GM18868 (cell line): ENCODE data around the gene ADM.

Experiments used
- ATAC-seq: cut with Tn5 transposase; IDR thresholded peaks from one replicate; pipeline ENCODE4 v1.9.1; 2021; ENCODE audit warnings: mild to moderate bottlenecking, moderate library complexity; ENCODE audit not compliant: unreplicated experiment

ADM gene

DNA sequence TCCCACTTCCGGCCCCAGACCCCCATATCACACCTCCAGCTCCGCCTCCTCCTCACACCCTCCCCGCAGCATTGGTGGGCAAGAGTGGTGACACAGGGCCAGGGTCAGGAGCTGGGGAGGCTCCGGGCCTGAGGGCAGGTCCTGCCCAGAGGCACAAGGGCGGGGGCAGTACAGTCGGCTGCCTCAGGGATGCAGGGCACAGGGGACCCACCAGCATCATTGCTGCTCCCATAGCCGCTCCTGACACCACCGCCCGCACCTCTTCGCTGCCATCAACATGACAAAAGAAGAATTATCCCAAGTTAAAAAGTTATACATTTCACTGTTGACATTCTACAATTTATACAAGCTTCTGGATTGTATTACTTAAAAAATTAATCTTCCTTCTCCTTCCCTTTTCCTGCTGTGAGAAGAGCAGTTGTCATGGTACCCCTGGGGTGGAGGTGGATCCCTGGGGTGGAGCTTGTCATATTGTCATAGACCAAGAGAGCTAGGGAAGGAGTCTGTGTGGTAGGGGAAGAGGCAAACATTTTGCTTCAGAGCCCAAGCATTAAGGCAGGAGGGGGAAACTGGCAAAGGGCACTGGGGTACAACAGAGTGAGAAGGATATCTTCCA is 15.0 kb upstream of the ADM start:
- no peak for ATAC-seq

DNA sequence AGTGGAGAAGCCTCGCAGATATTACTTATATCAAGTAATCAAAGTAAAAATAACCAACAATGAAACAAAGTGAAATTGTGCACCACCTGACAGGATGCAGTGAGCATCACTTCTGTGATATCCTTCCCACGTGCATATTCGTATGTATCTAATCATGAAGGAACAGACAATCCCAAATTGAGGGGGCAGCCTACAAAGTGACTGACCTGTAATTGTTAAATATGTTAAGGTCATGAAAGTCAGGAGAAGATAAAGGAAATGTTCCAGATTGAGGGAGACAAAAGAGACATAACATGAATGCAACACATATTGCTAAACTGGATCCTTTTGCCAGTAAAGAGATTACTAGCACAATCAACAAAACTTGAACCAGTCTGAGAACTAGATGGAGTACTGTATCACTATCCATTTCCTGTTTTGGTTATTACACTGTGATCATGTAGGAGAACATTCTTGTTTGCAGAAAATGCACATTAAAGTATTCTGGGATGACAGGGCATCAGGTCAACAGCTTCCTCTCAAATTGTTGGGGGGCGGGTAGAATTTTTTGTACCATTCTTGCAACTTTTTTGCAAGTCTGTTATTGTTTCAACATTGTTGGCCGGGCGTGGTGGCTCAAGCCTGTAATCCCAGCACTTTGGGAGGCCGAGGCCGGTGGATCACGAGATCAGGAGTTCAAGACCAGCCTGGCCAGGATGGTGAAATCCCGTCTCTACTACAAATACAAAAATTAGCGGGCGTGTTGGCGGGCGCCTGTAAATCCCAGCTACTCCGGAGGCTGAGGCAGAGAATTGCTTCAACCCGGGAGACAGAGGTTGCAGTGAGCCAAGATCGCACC is 12.9 kb upstream of the ADM start:
- no peak for ATAC-seq

DNA sequence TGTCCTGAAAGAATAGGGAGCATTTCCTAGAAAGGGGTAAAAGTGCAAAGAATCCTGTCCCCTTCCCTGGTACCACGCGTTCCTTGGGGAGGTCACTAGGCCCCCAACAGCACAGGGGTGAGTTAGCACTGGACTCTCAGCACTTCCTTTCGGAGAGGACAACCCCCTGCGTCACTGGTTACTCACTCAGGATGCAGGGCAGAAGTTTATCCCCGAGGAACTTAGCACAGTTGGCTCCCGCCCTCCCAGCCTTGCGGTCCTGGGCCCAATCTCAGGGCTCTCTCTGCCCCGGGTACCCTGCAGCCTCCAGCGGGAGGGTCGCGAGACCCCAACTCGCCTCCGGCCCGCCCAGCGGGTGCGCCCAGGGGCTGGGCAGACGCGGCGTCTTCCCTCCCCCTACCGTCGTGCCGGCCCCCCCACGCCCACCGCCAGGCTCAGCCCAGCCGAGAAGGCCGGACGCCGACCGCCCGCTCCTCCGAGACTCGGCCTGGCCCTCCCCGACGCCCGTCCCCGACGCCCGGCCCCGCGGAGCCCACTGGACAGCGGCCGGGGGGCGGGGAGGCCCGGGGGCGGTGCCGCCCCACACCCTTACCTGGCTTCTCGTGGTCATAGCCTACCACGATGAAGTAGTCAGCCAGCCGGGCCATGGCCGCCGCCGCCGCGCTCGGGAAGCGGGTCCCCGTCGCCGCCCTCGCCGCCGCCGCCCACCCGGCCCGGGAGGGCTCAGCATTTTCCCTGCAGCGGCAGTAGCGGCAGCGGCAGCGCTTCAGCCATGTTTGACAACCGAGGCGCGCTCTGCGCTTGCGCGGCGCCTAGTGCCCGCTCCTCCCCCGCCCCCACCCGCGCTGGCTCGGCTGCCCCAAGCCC is 11.2 kb upstream of the ADM start, which contains the start of gene SBF2:
SBF2 (minus strand) TSS at position 797 of the 867 bp plus-strand sequence; CDS start at position 647, 150 bp downstream.
- peak; percentile 35 for ATAC-seq

DNA sequence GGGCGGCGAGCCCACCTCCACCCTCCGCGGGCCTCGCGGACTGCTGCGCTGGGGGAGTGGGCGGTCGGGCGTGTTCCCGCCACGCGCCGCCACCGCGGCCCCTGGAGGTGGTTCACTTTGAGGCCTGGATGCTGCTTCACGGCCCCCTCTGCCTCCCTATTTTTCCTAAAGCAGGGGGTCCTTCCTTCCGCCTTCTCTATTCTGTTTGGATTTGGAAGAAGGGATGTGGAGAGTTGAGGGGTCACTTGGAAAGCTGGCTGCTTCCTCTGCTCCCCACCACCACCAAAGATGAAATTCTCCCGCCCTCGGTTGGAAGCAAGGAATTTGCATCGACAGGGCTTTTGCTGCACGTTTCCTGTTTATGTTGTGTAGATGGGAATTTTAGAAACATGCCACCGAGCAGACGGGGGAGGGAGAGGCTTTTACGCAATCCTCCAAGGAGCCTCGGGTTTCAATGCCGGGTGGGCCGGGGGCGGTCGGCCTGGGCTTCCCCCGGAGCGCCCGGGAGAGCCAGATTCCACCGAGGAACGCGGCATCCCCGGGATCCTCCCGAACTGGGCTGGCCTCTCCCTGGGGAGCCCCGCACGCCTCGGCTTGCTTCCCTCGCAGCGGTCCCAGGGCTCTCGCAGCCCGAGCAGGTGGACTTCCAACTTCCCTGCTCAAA is 10.5 kb upstream of the ADM start:
- no peak for ATAC-seq

DNA sequence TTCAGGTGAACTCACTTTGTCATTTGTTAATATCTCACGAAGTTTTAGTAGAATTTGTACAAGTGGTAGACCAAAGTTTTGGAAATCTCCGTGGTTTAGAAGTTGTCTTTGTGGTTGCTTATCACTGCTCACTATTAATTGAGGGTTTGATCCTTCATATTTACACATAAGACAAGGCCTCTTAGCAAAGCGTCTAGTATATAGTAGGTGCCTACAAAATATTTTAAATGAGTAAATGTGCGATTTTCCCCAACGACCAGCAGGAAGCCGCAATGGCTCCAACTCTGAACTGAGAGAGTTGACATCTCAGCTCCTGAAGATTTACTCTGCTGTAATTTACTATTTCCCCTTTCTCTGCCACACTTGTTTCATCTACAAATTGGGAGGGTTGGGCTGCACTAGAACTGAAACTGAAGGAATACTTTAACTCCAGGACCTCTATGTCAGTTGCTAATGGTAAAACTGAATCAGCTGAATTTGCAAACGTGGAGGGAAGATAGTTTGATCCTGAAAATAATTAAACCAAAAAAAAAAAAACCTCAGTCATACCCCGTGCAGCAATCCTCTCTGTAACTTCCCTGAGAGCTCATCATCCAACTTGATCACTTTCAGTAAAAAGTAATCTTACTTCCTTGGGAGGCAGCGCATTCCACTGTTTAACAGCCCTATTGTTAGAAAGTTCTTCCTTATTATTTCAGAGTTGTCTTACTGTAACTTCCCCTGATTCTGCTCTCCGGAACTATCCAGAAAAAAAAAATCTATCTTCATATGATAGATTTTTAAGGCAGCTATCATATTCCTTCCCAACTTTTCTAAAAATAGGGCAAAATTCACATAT is 9.6 kb upstream of the ADM start:
- no peak for ATAC-seq

DNA sequence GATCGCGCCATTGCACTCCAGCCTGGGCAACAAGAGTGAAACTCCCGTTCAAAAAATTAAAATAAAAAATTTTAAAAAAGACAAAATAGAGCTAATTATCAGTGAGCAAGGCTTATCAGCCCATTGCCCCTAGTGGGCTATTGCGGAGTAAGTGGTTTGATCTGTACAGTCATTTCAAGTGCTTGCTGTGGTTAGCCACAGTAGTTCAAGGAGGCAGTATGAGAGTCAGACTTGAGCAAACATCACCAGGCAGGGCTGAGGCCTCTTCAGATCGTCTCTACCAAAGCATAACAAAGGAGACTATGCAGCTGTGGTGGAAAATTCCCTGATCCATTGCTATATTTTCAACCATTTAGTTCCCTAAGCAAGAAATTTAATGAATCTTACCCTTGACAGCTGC is 6.5 kb upstream of the ADM start:
- ATAC-seq, result peak; percentile 99

DNA sequence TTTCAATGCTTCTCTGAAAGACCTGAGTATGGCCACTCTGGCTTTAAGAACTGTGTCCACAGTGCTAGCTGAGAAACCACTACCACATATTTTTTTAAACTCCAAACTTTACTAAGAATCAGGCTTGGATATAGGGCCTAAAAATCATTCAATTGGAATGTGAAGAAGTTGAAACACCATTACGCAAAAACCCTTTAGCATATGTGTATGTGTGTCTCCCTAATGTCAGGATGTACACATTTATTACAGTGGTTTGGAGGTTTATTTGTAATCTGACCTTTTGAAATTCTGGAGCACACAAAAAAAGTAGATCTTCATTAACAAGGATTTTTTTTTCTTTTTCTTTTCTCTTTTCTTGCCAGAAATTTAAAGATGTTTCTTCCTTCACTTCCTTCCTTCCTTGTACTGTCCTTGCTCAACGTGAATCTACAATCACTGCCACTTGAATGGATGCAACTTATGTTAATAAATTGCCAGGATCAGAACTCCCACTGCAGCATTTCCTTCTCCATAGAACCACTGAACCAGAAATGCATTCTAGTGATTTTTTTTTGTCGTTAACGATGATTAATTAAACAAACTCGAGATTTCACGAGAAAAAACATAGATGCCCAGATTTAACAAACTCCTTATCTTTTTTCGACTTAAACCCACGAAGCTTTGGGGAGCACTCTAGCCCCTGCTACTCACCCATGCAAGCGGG is 3.1 kb upstream of the ADM start:
- no peak for ATAC-seq

DNA sequence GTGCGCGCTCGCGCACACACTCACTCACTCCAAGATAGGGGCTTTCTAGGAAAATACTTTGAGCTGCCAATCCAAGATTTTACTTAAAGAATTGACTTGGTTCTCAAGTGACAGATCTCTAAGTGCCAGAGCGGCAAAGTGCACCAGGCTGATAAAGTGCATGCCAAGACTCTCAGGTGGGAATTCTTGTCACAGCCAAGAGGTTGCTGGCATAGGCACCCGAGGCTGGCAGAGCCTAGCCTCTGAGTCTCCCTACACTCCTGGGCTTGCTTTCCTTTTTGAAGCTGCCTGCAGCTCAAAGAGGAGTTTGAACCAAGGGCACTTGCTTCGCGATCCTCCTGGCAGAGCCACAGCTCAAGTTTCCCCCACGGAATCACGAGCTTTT is 2.5 kb upstream of the ADM start:
- ATAC-seq, result no peak

DNA sequence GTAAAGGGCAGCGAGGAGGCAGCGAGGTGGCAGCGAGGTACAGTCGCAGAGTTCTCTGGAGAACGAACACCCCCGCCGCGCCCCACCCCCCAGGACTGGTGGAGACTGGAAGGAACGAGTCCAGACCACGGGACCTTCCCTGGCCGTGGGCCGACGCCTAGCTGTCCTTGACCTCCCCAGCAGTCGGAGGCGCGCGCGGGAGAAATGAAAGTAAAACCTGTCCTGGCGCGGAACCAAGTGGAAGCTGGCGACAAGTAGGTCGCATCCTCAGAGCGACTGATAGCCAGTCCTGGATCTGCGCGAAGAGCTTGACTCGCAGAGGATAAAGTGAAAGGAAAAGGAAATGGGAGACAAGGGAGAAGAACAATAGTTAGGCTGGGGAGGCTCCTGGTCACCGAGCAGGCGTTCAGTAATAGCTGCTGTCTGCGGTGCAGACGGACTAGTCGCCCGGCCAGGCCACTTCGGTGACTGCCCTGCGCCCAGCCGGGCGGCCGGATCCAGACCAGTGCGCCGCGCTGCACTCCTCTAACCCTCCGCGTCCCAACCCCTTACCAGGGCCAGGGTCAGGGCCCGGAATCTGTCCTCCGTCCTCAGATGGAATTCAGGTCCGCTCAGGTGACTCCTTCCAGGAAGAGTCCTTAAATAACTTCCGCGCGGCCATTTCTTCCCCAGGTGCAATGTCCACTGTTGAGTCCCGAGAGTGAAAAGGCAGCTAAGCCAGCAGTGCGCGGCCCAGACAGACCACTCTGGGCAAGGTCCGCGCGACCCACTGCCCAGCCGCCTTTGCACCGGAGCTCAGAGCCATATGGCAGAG is 1.9 kb upstream of the ADM start:
- ATAC-seq, result no peak

DNA sequence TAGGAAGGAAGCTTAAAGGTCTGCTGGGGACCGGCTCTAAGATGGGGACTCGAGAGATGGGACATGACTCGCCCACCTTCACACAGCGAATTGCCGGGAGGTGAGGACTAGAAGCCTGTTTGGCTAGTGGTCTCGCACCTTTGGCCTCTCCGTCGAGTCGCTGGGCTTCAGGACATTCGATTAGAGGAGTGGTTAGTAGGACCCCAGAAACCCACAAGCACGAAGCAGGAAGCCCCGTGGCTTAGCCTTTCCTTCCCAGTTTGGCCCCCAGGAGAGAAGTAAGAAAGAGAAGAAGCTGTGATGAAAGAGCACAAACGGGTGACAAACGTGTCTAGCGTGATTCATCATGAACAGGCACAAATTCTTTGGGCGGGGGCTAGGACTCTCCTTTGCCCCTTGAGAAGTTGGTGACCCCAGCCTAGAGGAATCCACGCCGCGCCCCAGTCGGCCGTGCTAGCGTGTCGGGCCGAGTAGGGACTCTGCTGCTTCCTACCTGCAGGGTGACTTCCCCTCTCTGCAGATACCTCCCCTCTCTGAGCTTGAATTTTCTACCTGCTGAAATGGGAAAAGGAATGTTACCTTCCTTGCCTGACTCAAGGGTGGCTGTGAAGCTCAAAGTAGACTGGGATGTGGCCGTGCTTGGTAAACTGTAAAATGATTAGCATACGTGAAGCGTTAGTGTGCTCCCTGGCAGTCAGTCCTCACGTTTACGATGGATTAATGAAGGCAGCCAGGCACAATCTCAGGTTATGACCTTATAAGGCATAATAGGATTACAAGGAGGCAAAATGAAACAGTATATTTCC is 1.1 kb upstream of the ADM start:
- ATAC-seq, result no peak

DNA sequence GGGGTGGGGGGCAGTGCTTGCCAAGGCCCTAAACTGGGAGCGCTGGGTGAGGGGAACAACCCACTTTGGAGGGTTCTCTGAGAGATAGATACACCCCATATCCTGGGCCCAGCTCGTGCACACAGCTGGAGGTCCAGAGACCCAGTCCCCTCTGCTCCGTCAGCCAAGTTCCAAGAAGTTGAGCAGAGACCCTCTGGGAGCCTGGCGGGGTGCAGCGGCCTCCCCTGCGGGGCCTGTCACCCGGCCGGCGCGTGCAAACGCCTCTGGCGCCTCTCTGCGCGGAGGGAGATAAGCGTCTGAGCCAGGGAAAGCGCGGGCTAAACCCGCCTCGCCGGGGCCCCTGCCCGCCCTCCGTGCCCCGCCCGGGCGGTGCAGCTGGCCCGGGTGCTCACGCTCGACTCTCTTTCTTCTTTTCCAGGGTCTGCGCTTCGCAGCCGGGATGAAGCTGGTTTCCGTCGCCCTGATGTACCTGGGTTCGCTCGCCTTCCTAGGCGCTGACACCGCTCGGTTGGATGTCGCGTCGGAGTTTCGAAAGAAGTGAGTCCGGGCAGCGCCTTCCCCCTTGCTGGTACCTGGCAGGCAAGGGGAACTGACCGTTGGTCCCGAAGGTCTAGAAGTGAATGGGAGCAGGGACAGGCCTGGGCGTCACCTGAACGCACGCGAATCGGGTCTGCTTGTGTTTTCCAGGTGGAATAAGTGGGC is 540 bp downstream of the ADM start:
- no peak for ATAC-seq

DNA sequence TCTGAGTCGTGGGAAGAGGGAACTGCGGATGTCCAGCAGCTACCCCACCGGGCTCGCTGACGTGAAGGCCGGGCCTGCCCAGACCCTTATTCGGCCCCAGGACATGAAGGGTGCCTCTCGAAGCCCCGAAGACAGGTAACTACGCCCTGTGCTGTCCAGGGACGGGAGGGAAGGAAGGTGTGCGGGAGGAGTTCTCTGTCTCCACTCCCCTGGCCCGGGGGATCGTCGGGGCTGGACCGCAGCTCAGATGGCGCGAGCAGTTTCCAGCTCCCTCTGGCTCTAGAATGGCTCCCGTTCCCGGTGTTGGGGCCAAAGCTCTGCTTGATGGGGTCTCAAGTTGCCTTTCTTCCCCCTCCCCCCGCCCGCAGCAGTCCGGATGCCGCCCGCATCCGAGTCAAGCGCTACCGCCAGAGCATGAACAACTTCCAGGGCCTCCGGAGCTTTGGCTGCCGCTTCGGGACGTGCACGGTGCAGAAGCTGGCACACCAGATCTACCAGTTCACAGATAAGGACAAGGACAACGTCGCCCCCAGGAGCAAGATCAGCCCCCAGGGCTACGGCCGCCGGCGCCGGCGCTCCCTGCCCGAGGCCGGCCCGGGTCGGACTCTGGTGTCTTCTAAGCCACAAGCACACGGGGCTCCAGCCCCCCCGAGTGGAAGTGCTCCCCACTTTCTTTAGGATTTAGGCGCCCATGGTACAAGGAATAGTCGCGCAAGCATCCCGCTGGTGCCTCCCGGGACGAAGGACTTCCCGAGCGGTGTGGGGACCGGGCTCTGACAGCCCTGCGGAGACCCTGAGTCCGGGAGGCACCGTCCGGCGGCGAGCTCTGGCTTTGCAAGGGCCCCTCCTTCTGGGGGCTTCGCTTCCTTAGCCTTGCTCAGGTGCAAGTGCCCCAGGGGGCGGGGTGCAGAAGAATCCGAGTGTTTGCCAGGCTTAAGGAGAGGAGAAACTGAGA is 1.4 kb downstream of the ADM start:
- ATAC-seq, result no peak

DNA sequence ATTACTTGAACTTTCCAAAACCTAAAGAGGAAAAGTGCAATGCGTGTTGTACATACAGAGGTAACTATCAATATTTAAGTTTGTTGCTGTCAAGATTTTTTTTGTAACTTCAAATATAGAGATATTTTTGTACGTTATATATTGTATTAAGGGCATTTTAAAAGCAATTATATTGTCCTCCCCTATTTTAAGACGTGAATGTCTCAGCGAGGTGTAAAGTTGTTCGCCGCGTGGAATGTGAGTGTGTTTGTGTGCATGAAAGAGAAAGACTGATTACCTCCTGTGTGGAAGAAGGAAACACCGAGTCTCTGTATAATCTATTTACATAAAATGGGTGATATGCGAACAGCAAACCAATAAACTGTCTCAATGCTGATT is 2.1 kb downstream of the ADM start:
- ATAC-seq, result no peak

DNA sequence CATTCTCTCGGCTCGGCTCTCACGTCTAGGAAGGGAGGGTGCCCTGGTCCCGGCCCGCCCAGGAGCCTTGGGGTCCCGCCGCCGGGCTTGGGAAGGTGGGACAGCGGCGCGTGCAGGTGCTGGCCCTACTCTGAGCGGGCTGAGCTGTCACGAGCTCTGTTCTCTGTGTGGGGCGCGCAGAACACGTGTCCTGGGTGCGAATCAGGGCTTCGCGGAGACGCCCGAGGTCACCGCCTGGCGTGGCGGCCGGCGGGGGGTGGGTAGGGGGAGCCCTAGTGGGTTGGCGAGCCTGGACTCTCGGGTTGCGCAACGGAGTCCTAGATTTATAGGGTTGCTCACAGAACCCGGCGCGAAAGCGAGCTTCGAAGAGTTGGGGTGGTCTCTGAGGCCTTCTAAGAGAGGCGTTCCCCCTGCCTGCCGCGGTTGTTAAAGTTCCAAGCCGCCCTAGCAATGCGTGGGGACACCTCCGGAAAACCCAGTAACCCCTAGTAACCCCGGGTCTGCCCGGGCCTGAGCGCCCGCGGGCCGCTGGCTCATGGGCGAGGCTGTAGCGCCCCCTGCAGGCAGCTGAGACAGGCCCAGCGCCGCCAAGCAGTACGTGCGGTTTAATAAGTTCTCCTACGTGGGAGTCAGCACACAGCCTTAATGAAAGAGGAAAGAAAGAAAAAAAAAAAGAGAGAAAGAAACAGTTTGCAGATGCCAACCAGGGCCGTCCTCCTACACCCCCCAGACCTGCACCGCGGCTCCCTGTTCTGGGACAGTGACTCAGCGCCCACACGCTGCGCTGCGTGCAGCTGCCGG is 2.7 kb downstream of the ADM start:
- peak; percentile 72 for ATAC-seq

DNA sequence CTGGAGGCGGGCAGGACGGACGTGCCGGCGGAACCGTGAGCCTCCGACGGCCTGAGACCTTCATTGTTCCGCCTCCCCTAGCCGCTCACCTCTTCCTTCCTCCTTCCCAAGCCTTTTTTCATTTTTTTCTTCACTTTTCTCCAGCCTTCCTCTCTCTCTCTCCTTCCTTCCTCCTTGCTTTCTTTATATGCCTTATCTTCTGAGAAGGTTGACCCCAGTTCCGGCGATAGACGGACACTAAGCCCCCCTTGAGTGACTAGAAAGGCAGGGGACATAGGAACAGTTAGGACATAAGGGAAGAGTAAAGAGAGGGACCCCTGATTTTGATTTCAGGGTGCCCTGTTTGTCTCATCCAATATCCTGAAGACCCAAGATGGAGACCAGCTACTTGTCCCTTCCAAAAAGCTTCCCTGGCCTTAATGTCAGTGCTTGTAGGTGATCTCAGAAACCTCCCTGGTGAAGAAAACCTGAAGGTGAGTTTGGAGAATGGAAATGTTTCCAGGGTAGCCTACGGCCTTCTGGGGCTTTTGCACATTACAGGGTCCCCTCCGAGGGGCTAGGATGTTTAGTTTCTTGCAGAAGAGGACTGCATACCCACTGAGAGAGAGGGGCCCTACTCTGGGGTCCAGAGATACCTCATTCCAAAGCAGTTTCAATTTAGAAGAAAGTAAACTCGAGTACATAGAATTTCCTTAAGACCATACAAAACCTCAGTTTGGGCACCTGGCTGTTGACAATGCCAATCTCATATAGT is 3.5 kb downstream of the ADM start:
- no peak for ATAC-seq
